Dermis blood vessel endothelial cell (primary cell): ENCODE results near the gene DPY19L3. TPM values are rescaled to one million over a fixed set of nuclear protein-coding genes. Genes with fewer than 3 reads are reported as not detected.

ENCODE experiments used
- DNase-seq: peaks from one replicate; pipeline ENCODE4 v3.0.0; 2010
- total RNA-seq: library from RNA; depleted of rRNA; stranded (reverse); fragments of >200 nt; gene quantifications from 2 replicates; pipeline ENCODE4 v1.2.3, GENCODE V29; 2014

Gene DPY19L3
- total RNA-seq, 1 donor from 2014 or later = 44.6 TPM

GRCh38 chr19:32522967-32523366 lies 117.4 kb downstream of the DPY19L3 start:
- no peak for DNase-seq

GRCh38 chr19:32526895-32527294 lies 121.3 kb downstream of the DPY19L3 start:
- DNase-seq = no peak

GRCh38 chr19:32530773-32531172 lies 125.2 kb downstream of the DPY19L3 start:
- no peak for DNase-seq

GRCh38 chr19:32532233-32532632 lies 126.7 kb downstream of the DPY19L3 start:
- no peak for DNase-seq

Other genes with a start within 250 kb of the DPY19L3 start
- gene ZNF507, start 60.2 kb upstream of the DPY19L3 start, total RNA-seq = 12.3 and 16.8 TPM in 2 replicates
- gene PDCD5, start 175.4 kb downstream of the DPY19L3 start, total RNA-seq = 90.0 and 105 TPM in 2 replicates